HEK293 (cell line): ENCODE data around the gene RGL3.
A peak's percentile ranks its signal among the peaks of the same experiment; 100 is the strongest.
"Not testable (repeated sequence)": the region's sequence is repeated elsewhere in the genome, so short reads cannot be mapped to it uniquely, and the experiment has no call there.

ENCODE experiments used
- CTCF ChIA-PET: fragments of 350-600 bp; formaldehyde crosslinking; extraction: SDS; loops from one replicate; lab custom pipeline; 2021; ENCODE audit warnings: antibody characterized with exemption; lab: Yijun Ruan, JAX
- POLR2A ChIA-PET: fragments of 300-600 bp; formaldehyde crosslinking; extraction: SDS; loops from one replicate; lab custom pipeline; 2020; ENCODE audit warnings: antibody characterized with exemption, inconsistent platforms; lab: Yijun Ruan, JAX
- H3K27ac ChIP-seq: fragments of 200-500 bp; sonication (Bioruptor generic); 2 replicates; pipeline ENCODE4 v1.5.1; 2014; ENCODE audit warnings: low read depth, low read length, control low read depth, inconsistent platforms; ENCODE audit errors: extremely low read depth
- H3K36me3 ChIP-seq, 2 experiments: fragments of 200-500 bp in 1 of 2; sonication (Bioruptor generic) in 1 of 2; 1 replicate in 1 of 2; 2 replicates in 1 of 2; pipeline ENCODE4 v1.5.1; 2014 to 2017; ENCODE audit warnings: inconsistent platforms in 2 of 2, low read length in 2 of 2; ENCODE audit not compliant: control insufficient read depth in 2 of 2, insufficient read depth in 1 of 2
- H3K4me1 ChIP-seq: fragments of 200-500 bp; sonication (Bioruptor generic); 2 replicates; pipeline ENCODE4 v1.5.1; 2014; ENCODE audit warnings: mild to moderate bottlenecking, low read length, inconsistent platforms; ENCODE audit not compliant: control insufficient read depth, insufficient read depth
- H3K4me3 ChIP-seq: 2 replicates; pipeline ENCODE4 v1.5.1; 2011; ENCODE audit warnings: low read depth, mild to moderate bottlenecking, control low read depth, low read length, moderate library complexity
- H3K9me3 ChIP-seq: fragments of 200-500 bp; sonication (Bioruptor generic); 2 replicates; pipeline ENCODE4 v1.5.1; 2014; ENCODE audit warnings: low read depth, low read length, inconsistent platforms; ENCODE audit not compliant: control insufficient read depth, insufficient read depth
- FEZF1 ChIP-seq: fragments of 450-650 bp; formaldehyde crosslinking; IDR thresholded peaks from 2 replicates; pipeline ENCODE4 v1.5.1; 2016; ENCODE audit warnings: missing biosample characterization, missing genetic modification characterization
- KLF1 ChIP-seq: fragments of 450-650 bp; formaldehyde crosslinking; IDR thresholded peaks from 2 replicates; pipeline ENCODE4 v1.5.1; 2016; ENCODE audit warnings: missing biosample characterization, missing genetic modification characterization
- MEIS1 ChIP-seq: sonication (generic); formaldehyde crosslinking; IDR thresholded peaks from 2 replicates; pipeline ENCODE4 v1.8.1; 2022; ENCODE audit warnings: missing genetic modification reagents, mild to moderate bottlenecking, borderline replicate concordance
- SP2 ChIP-seq: fragments of 450-650 bp; formaldehyde crosslinking; IDR thresholded peaks from 2 replicates; pipeline ENCODE4 v1.5.1; 2016; ENCODE audit warnings: missing biosample characterization, missing genetic modification characterization
- SP3 ChIP-seq: fragments of 450-650 bp; formaldehyde crosslinking; IDR thresholded peaks from 2 replicates; pipeline ENCODE4 v1.5.1; 2016; ENCODE audit warnings: missing biosample characterization, missing genetic modification characterization
- ZBTB1 ChIP-seq: fragments of 450-650 bp; formaldehyde crosslinking; IDR thresholded peaks from 2 replicates; pipeline ENCODE4 v1.5.1; 2016; ENCODE audit warnings: missing biosample characterization, missing genetic modification characterization
- ZBTB48 ChIP-seq: fragments of 450-650 bp; formaldehyde crosslinking; IDR thresholded peaks from 2 replicates; pipeline ENCODE4 v1.5.1; 2016; ENCODE audit warnings: missing biosample characterization, missing genetic modification characterization
- ZFHX2 ChIP-seq: fragments of 450-650 bp; formaldehyde crosslinking; conservative IDR thresholded peaks from 2 replicates; pipeline ENCODE4 v1.5.1; 2016; ENCODE audit warnings: missing biosample characterization, missing genetic modification characterization
- ZNF121 ChIP-seq: fragments of 450-650 bp; formaldehyde crosslinking; IDR thresholded peaks from 2 replicates; pipeline ENCODE4 v1.5.1; 2016; ENCODE audit warnings: missing biosample characterization, missing genetic modification characterization
- ZNF148 ChIP-seq: fragments of 450-650 bp; formaldehyde crosslinking; IDR thresholded peaks from 2 replicates; pipeline ENCODE4 v1.5.0; 2017; ENCODE audit warnings: missing biosample characterization, missing genetic modification characterization, borderline replicate concordance
- ZNF155 ChIP-seq: fragments of 450-650 bp; formaldehyde crosslinking; IDR thresholded peaks from 2 replicates; pipeline ENCODE4 v1.5.1; 2016; ENCODE audit warnings: missing biosample characterization, missing genetic modification characterization
- ZNF174 ChIP-seq: fragments of 450-650 bp; formaldehyde crosslinking; IDR thresholded peaks from 2 replicates; pipeline ENCODE4 v1.5.0; 2017; ENCODE audit warnings: missing biosample characterization, mild to moderate bottlenecking, missing genetic modification characterization
- ZNF23 ChIP-seq: fragments of 450-650 bp; formaldehyde crosslinking; IDR thresholded peaks from 2 replicates; pipeline ENCODE4 v1.5.1; 2016; ENCODE audit warnings: missing biosample characterization, missing genetic modification characterization, borderline replicate concordance
- ZNF560 ChIP-seq: fragments of 450-650 bp; formaldehyde crosslinking; IDR thresholded peaks from 2 replicates; pipeline ENCODE4 v1.5.1; 2017; ENCODE audit warnings: missing biosample characterization, missing genetic modification characterization, borderline replicate concordance
- ZNF561 ChIP-seq: fragments of 450-650 bp; IDR thresholded peaks from 2 replicates; pipeline ENCODE4 v1.5.1; 2018; ENCODE audit warnings: missing biosample characterization, missing genetic modification characterization, borderline replicate concordance
- ZNF610 ChIP-seq: fragments of 450-650 bp; formaldehyde crosslinking; IDR thresholded peaks from 2 replicates; pipeline ENCODE4 v1.5.1; 2016; ENCODE audit warnings: missing biosample characterization, missing genetic modification characterization, borderline replicate concordance
- ZNF664 ChIP-seq: fragments of 450-650 bp; formaldehyde crosslinking; IDR thresholded peaks from 2 replicates; pipeline ENCODE4 v1.5.1; 2016; ENCODE audit warnings: missing biosample characterization, missing genetic modification characterization
- TF ChIP-seq, protein P1 (sequence below): fragments of 450-650 bp; formaldehyde crosslinking; IDR thresholded peaks from 2 replicates; pipeline ENCODE4 v1.5.1; 2016; ENCODE audit warnings: missing biosample characterization, missing genetic modification characterization
- TF ChIP-seq, protein P2 (sequence below): fragments of 450-650 bp; formaldehyde crosslinking; IDR thresholded peaks from 2 replicates; pipeline ENCODE4 v1.5.1; 2016; ENCODE audit warnings: missing biosample characterization, missing genetic modification characterization

RGL3 gene

GRCh38 chr19:11433526-11433925, 14.4 kb upstream of the RGL3 start:
- H3K4me1 ChIP-seq, H3K9me3 ChIP-seq, H3K27ac ChIP-seq, H3K4me3 ChIP-seq, POLR2A ChIA-PET: not testable (repeated sequence)
- H3K36me3 ChIP-seq: peaks cover 6 to 21% of the 10 kb centered on the region in 2 experiments; a peak in 2 of 3 replicates
- TF ChIP-seq ZNF121 (tag by site-specific recombination): peak; percentile 89
- CTCF ChIA-PET: interaction anchor here (0.7 to 4.3 kb wide), 2 partner anchors 12 to 51 kb away, joined by 4 to 66 read pairs; partner anchors contain the start of gene EPOR

DNA sequence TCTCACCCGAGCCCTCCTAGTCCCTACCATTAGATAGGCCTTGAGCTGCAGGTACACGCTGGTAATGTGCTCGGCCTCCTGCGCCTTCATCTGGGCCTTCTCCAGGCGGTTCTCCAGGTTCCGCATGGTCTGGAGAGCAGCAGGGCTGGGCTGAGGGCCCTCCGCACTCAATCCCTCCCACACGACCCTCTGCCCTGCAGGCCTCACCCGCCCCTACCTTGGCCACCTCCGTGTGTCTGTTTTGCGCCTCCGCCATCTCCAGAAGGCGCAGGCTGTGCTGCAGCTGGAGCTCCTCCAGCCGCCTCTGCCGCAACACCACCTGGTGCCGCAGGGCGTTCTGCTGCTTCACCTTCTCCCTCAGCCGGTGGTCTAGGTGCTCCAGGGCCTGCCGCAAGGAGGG, 7.5 kb upstream of the RGL3 start:
- Histone ChIP-seq H3K4me1 (no peaks in the 10 kb centered on the region), H3K9me3 (no peaks in the 10 kb centered on the region), H3K27ac (no peak overlapping the region), H3K4me3 (no peak overlapping the region), H3K36me3 (no peaks in the 10 kb centered on the region)
- ChIA-PET CTCF (interaction anchor here (1.1 kb wide), 1 partner anchor 8 kb away, joined by 4 read pairs; the partner anchor contains the start of genes ODAD3 and PRKCSH), POLR2A (interaction anchor here (0.6 kb wide), 2 partner anchors 9 to 43 kb away, joined by 6 read pairs; partner anchors contain the start of gene EPOR)
- TF ChIP-seq ZNF148 (tag by site-specific recombination): no peak
- TF ChIP-seq, protein P1, sequence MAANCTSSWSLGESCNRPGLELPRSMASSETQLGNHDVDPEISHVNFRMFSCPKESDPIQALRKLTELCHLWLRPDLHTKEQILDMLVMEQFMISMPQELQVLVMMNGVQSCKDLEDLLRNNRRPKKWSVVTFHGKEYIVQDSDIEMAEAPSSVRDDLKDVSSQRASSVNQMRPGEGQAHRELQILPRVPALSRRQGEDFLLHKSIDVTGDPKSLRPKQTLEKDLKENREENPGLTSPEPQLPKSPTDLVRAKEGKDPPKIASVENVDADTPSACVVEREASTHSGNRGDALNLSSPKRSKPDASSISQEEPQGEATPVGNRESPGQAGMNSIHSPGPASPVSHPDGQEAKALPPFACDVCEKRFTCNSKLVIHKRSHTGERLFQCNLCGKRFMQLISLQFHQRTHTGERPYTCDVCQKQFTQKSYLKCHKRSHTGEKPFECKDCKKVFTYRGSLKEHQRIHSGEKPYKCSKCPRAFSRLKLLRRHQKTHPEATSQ: no peak
- TF ChIP-seq ZNF561 (tag by site-specific recombination): no peak
- no peak for TF ChIP-seq ZBTB48 (tag by site-specific recombination)
- no peak for TF ChIP-seq ZBTB1 (tag by site-specific recombination)
- TF ChIP-seq ZFHX2 (tag by site-specific recombination): 0 out of 2 replicates have a peak, but pooled peaks have one; percentile 8

DNA sequence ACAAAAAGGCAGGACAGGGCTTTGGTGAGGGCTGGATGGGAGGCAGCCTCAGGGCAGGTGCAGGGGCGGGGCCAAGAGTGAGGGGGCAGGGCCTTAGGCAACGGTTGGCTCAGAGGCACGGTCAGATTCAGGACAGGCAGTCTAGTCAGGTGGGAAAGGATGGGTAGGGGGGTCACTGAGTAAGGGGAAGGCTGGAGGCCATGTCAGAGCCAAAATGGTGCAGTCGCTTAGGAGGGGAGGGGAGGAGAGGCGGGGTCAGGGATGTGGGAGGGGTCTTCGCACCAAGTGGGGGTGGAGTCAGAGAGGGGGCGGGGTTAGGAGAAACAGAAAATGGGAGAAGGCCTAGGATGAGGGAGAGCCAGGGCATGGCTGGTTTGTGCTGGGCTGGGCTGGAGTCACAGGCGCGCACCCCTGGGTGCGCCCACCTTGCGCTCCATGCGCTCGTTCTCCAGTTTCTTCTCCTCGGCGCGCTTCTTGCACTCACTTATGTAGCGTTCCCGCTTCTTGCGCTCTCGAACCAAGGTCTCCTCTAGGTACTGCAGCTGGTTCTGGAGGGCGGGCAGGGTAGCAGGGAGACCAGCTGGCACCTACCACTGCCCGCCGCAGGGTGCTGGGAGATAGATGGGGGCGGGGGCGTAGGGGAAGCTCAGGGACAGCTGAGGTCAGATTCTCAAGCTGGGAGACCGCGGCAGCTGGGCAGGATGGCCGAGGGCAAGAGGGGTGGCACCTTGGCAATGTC, 6.8 kb upstream of the RGL3 start:
- CTCF ChIA-PET: interaction anchor here (1.1 kb wide), 1 partner anchor 9 kb away, joined by 4 read pairs; the partner anchor contains the start of genes ODAD3 and PRKCSH
- POLR2A ChIA-PET: no interaction called here

More for the DNA sequence above, 6.8 kb upstream of the RGL3 start:
- no peak for TF ChIP-seq ZNF155 (tag by site-specific recombination)
- no peak for TF ChIP-seq FEZF1 (tag by site-specific recombination)
- TF ChIP-seq ZNF664 (tag by site-specific recombination): no peak
- TF ChIP-seq ZNF560 (tag by site-specific recombination): no peak
- no peak for TF ChIP-seq ZNF174
- TF ChIP-seq KLF1: 0 out of 2 replicates have a peak, but pooled peaks have one; percentile 23
- TF ChIP-seq, protein P2, sequence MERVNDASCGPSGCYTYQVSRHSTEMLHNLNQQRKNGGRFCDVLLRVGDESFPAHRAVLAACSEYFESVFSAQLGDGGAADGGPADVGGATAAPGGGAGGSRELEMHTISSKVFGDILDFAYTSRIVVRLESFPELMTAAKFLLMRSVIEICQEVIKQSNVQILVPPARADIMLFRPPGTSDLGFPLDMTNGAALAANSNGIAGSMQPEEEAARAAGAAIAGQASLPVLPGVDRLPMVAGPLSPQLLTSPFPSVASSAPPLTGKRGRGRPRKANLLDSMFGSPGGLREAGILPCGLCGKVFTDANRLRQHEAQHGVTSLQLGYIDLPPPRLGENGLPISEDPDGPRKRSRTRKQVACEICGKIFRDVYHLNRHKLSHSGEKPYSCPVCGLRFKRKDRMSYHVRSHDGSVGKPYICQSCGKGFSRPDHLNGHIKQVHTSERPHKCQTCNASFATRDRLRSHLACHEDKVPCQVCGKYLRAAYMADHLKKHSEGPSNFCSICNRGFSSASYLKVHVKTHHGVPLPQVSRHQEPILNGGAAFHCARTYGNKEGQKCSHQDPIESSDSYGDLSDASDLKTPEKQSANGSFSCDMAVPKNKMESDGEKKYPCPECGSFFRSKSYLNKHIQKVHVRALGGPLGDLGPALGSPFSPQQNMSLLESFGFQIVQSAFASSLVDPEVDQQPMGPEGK (tag by site-specific recombination): peak; percentile 43; the same call in 1 of the 2 replicates
- TF ChIP-seq ZNF610: no peak
- TF ChIP-seq MEIS1: no peak
- TF ChIP-seq ZNF23 (tag by site-specific recombination): no peak
- TF ChIP-seq SP2 (tag by site-specific recombination): 0 out of 2 replicates have a peak, but pooled peaks have one; percentile 25
- 0 out of 2 replicates have a peak, but pooled peaks have one; percentile 31 for TF ChIP-seq SP3 (tag by site-specific recombination)
- Histone ChIP-seq H3K4me3 (no peak overlapping the region), H3K4me1 (no peaks in the 10 kb centered on the region), H3K36me3 (no peaks in the 10 kb centered on the region), H3K9me3 (no peaks in the 10 kb centered on the region), H3K27ac (no peak overlapping the region)
